Activated T-cell treated with anti-CD3 and anti-CD28 coated beads, Interleukin-2, amount 50 U/mL, for 72 hours (primary cell): ENCODE data around the gene ARF3. TPM values are rescaled to one million over a fixed set of nuclear protein-coding genes. Genes with fewer than 3 reads are reported as not detected.

Experiments used
- ATAC-seq, 2 donors: fragments of 150-1000 bp; cut with Tn5 transposase; replicated peaks in 1 of 2; 2 replicates each; pipeline ENCODE4 v1.10.0; 2021; ENCODE audit warnings: moderate library complexity in 2 of 2, mild to moderate bottlenecking in 1 of 2
- DNase-seq, 2 donors: peaks; one replicate each; pipeline ENCODE4 v3.0.0; 2021 to 2022; ENCODE audit warnings: mixed read lengths in 1 of 2
- H3K27ac Mint-ChIP-seq: one replicate; pipeline ENCODE4 v1.8.0; 2022; ENCODE audit warnings: mild to moderate bottlenecking, moderate library complexity, mixed read lengths
- H3K27me3 Mint-ChIP-seq: one replicate; pipeline ENCODE4 v1.8.0; 2022; ENCODE audit warnings: low read depth, mixed read lengths
- H3K36me3 Mint-ChIP-seq, 2 donors: one replicate each; pipeline ENCODE4 v1.8.0; 2022; ENCODE audit warnings: mixed read lengths in 2 of 2, mild to moderate bottlenecking in 1 of 2; ENCODE audit not compliant: insufficient read depth in 2 of 2
- H3K4me1 Mint-ChIP-seq: one replicate; pipeline ENCODE4 v1.8.0; 2022; ENCODE audit warnings: low read depth, mixed read lengths
- H3K4me3 Mint-ChIP-seq, 2 donors: one replicate each; pipeline ENCODE4 v1.8.0; 2022; ENCODE audit warnings: mild to moderate bottlenecking in 2 of 2, mixed read lengths in 2 of 2, moderate library complexity in 2 of 2
- H3K9me3 Mint-ChIP-seq, 2 donors: one replicate each; pipeline ENCODE4 v1.8.0; 2022; ENCODE audit warnings: mixed read lengths in 2 of 2
- total RNA-seq, 2 donors: library from RNA; stranded (reverse); gene quantifications; one replicate each; pipeline ENCODE4 v1.2.3, GENCODE V29; 2022

The ARF3 gene
- total RNA-seq, 2 donors from 2014 or later = 73.5 to 96.5 TPM

GRCh38 chr12:48968467-48968866, 11.2 kb upstream of the ARF3 start:
- no peaks in the 10 kb centered on the region for H3K9me3 Mint-ChIP-seq
- no peak overlapping the region for H3K4me3 Mint-ChIP-seq
- no peak overlapping the region for H3K27ac Mint-ChIP-seq
- H3K36me3 Mint-ChIP-seq = no peaks in the 10 kb centered on the region
- H3K4me1 Mint-ChIP-seq = peaks cover 45% of the 10 kb centered on the region
- H3K27me3 Mint-ChIP-seq = peaks cover 50% of the 10 kb centered on the region
- no peak for DNase-seq
- no peak for ATAC-seq

- no peak for ATAC-seq
- Mint-ChIP-seq H3K36me3 (no peaks in the 10 kb centered on the region), H3K9me3 (no peaks in the 10 kb centered on the region), H3K27me3 (peaks cover 45% of the 10 kb centered on the region), H3K27ac (no peak overlapping the region), H3K4me1 (peaks cover 45% of the 10 kb centered on the region), H3K4me3 (no peak overlapping the region)
- DNase-seq = no peak
Observed at GRCh38 chr12:48967991-48968390, 10.7 kb upstream of the ARF3 start.

- no peak overlapping the region for H3K27ac Mint-ChIP-seq
- no peak for ATAC-seq
- H3K27me3 Mint-ChIP-seq = peaks cover 29% of the 10 kb centered on the region
Observed at GRCh38 chr12:48966177-48966895, 9.0 kb upstream of the ARF3 start.

GRCh38 chr12:48965298-48965838, 8.1 kb upstream of the ARF3 start:
- DNase-seq (no peak), ATAC-seq (peak in 1 of 2 donors; percentile 42)
- Mint-ChIP-seq H3K27ac (no peak overlapping the region), H3K4me1 (peaks cover 21% of the 10 kb centered on the region), H3K9me3 (no peaks in the 10 kb centered on the region), H3K4me3 (no peak overlapping the region), H3K27me3 (peaks cover 19% of the 10 kb centered on the region), H3K36me3 (no peaks in the 10 kb centered on the region)

More at GRCh38 chr12:48966177-48966895, 9.0 kb upstream of the ARF3 start:
- Mint-ChIP-seq H3K9me3 (no peaks in the 10 kb centered on the region), H3K4me3 (no peak overlapping the region), H3K36me3 (no peaks in the 10 kb centered on the region), H3K4me1 (peaks cover 29% of the 10 kb centered on the region)
- no peak for DNase-seq

- Mint-ChIP-seq H3K4me3 (no peak overlapping the region), H3K36me3 (no peaks in the 10 kb centered on the region), H3K27me3 (peaks cover 12% of the 10 kb centered on the region), H3K9me3 (no peaks in the 10 kb centered on the region), H3K4me1 (peaks cover 15% of the 10 kb centered on the region), H3K27ac (no peak overlapping the region)
- DNase-seq (no peak), ATAC-seq (no peak)
Observed at GRCh38 chr12:48961801-48962200, 4.5 kb upstream of the ARF3 start.

- no peak for ATAC-seq
- no peaks in the 10 kb centered on the region for H3K9me3 Mint-ChIP-seq
- peaks cover 19% of the 10 kb centered on the region for H3K4me1 Mint-ChIP-seq
- H3K27me3 Mint-ChIP-seq = peaks cover 12% of the 10 kb centered on the region
- no peak for DNase-seq
- H3K4me3 Mint-ChIP-seq = no peak overlapping the region
- no peak overlapping the region for H3K27ac Mint-ChIP-seq
- no peaks in the 10 kb centered on the region for H3K36me3 Mint-ChIP-seq
Observed at GRCh38 chr12:48961331-48961730, 4.0 kb upstream of the ARF3 start.

GRCh38 chr12:48960834-48961233, 3.5 kb upstream of the ARF3 start:
- Mint-ChIP-seq H3K27me3 (peaks cover 12% of the 10 kb centered on the region), H3K9me3 (no peaks in the 10 kb centered on the region), H3K4me3 (no peak overlapping the region), H3K4me1 (peaks cover 24% of the 10 kb centered on the region), H3K27ac (no peak overlapping the region), H3K36me3 (no peaks in the 10 kb centered on the region)
- no peak for ATAC-seq
- DNase-seq = no peak

- Mint-ChIP-seq H3K36me3 (no peaks in the 10 kb centered on the region), H3K4me1 (peaks cover 33% of the 10 kb centered on the region), H3K9me3 (no peaks in the 10 kb centered on the region), H3K27ac (no peak overlapping the region), H3K27me3 (peaks cover 12% of the 10 kb centered on the region), H3K4me3 (peak overlapping the region; percentile 90 to 99)
- DNase-seq = no peak
- no peak for ATAC-seq
Observed at GRCh38 chr12:48958049-48958388, 732 bp upstream of the ARF3 start.

- peaks cover 12% of the 10 kb centered on the region for H3K27me3 Mint-ChIP-seq
- no peaks in the 10 kb centered on the region for H3K9me3 Mint-ChIP-seq
- H3K4me3 Mint-ChIP-seq = peak overlapping the region; percentile 90 to 99
- peak; percentile 12 to 26 for ATAC-seq
- H3K4me1 Mint-ChIP-seq = peaks cover 33% of the 10 kb centered on the region
- H3K27ac Mint-ChIP-seq = peak overlapping the region; percentile 79
- peak in 1 of 2 donors; percentile 24 for DNase-seq
- H3K36me3 Mint-ChIP-seq = no peaks in the 10 kb centered on the region
Observed at GRCh38 chr12:48956279-48957140, 777 bp downstream of the ARF3 start.

- no peak for ATAC-seq
- H3K27ac Mint-ChIP-seq = no peak overlapping the region
- peaks cover 33% of the 10 kb centered on the region for H3K4me1 Mint-ChIP-seq
- H3K9me3 Mint-ChIP-seq = no peaks in the 10 kb centered on the region
- no peaks in the 10 kb centered on the region for H3K36me3 Mint-ChIP-seq
- DNase-seq = no peak
- H3K4me3 Mint-ChIP-seq = peak overlapping the region; percentile 90 to 99
- peaks cover 12% of the 10 kb centered on the region for H3K27me3 Mint-ChIP-seq
Observed at GRCh38 chr12:48954841-48955501, 2.3 kb downstream of the ARF3 start.

GRCh38 chr12:48954061-48954460, 3.2 kb downstream of the ARF3 start:
- Mint-ChIP-seq H3K27ac (no peak overlapping the region), H3K27me3 (peaks cover 4% of the 10 kb centered on the region), H3K9me3 (no peaks in the 10 kb centered on the region), H3K36me3 (no peaks in the 10 kb centered on the region), H3K4me3 (no peak overlapping the region), H3K4me1 (peaks cover 38% of the 10 kb centered on the region)
- no peak for ATAC-seq
- no peak for DNase-seq

- H3K9me3 Mint-ChIP-seq = no peaks in the 10 kb centered on the region
- ATAC-seq (no peak), DNase-seq (no peak)
- no peak overlapping the region for H3K27ac Mint-ChIP-seq
- no peak overlapping the region for H3K4me3 Mint-ChIP-seq
- H3K27me3 Mint-ChIP-seq = no peaks in the 10 kb centered on the region
- peaks cover 2 to 3% of the 10 kb centered on the region in 2 donors for H3K36me3 Mint-ChIP-seq
- peaks cover 40% of the 10 kb centered on the region for H3K4me1 Mint-ChIP-seq
Observed at GRCh38 chr12:48952691-48953090, 4.6 kb downstream of the ARF3 start.

- Mint-ChIP-seq H3K27me3 (no peaks in the 10 kb centered on the region), H3K36me3 (peaks cover 2 to 3% of the 10 kb centered on the region in 2 donors), H3K9me3 (no peaks in the 10 kb centered on the region), H3K4me3 (no peak overlapping the region), H3K4me1 (peaks cover 16% of the 10 kb centered on the region), H3K27ac (no peak overlapping the region)
- DNase-seq (no peak), ATAC-seq (no peak)
Observed at GRCh38 chr12:48947727-48948126, 9.6 kb downstream of the ARF3 start.
